Measurements from ENCODE around the gene CDK18.

GRCh38 chr1:205541161-205541886 lies 36.9 kb downstream of the CDK18 start:
- no peak for TF ChIP-seq CTCF (IDR thresholded peaks at IDR 0.05; ENCODE audit: insufficient read depth, low read length)
- no peak for TF ChIP-seq REST (IDR thresholded peaks at IDR 0.05; ENCODE audit: insufficient replicate concordance, low read depth)
